Effector memory CD8-positive, alpha-beta T cell (primary cell): Measurements from ENCODE around the gene MAP3K21.

ENCODE experiments used
- ATAC-seq: fragments of 150-1000 bp; cut with Tn5 transposase; replicated peaks from 2 replicates; pipeline ENCODE4 v1.10.0; 2021; ENCODE audit warnings: mild to moderate bottlenecking, moderate library complexity
- DNase-seq, 3 experiments: peaks; one replicate each; pipeline ENCODE4 v3.0.0; 2021
- H3K27ac Mint-ChIP-seq, 2 donors: one replicate each; pipeline ENCODE4 v1.8.0; 2022; ENCODE audit warnings: mild to moderate bottlenecking in 2 of 2, mixed read lengths in 2 of 2, moderate library complexity in 2 of 2
- H3K27me3 Mint-ChIP-seq, 2 donors: one replicate each; pipeline ENCODE4 v1.8.0; 2022; ENCODE audit warnings: mixed read lengths in 2 of 2
- H3K36me3 Mint-ChIP-seq: one replicate; pipeline ENCODE4 v1.8.0; 2022; ENCODE audit warnings: mild to moderate bottlenecking, moderate library complexity, mixed read lengths; ENCODE audit not compliant: insufficient read depth
- H3K4me1 Mint-ChIP-seq, 2 donors: one replicate each; pipeline ENCODE4 v1.8.0; 2022; ENCODE audit warnings: low read depth in 2 of 2, mixed read lengths in 2 of 2
- H3K4me3 Mint-ChIP-seq, 2 donors: one replicate each; pipeline ENCODE4 v1.8.0; 2022; ENCODE audit warnings: mild to moderate bottlenecking in 2 of 2, mixed read lengths in 2 of 2, moderate library complexity in 2 of 2
- H3K9me3 Mint-ChIP-seq, 2 donors: one replicate each; pipeline ENCODE4 v1.8.0; 2022; ENCODE audit warnings: mixed read lengths in 2 of 2

MAP3K21 gene

DNA sequence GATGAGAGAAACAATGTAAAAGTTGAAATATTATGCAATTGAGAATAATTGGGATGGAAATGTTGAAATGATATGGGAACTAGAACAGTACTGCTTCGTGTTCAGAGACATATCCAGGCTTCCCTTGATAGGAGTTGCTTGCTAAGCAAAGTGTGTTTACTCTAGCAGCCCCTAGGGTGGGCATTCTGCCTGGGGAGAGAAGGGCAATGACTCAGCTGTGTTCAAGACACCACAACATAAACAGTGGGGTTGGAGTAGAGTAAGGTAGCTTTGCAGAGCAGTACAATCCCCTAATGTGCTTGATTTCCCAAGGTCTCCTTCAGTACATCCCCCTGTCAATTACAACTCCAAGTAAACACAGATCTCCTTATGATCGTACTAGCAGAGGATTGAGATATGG is 27.2 kb upstream of the MAP3K21 start:
- no peak for ATAC-seq
- no peak for DNase-seq
- Mint-ChIP-seq H3K36me3 (no peaks in the 10 kb centered on the region), H3K27ac (no peak overlapping the region), H3K4me1 (peaks cover 5 to 6% of the 10 kb centered on the region in 2 donors), H3K9me3 (no peaks in the 10 kb centered on the region), H3K4me3 (no peak overlapping the region), H3K27me3 (no peaks in the 10 kb centered on the region)

DNA sequence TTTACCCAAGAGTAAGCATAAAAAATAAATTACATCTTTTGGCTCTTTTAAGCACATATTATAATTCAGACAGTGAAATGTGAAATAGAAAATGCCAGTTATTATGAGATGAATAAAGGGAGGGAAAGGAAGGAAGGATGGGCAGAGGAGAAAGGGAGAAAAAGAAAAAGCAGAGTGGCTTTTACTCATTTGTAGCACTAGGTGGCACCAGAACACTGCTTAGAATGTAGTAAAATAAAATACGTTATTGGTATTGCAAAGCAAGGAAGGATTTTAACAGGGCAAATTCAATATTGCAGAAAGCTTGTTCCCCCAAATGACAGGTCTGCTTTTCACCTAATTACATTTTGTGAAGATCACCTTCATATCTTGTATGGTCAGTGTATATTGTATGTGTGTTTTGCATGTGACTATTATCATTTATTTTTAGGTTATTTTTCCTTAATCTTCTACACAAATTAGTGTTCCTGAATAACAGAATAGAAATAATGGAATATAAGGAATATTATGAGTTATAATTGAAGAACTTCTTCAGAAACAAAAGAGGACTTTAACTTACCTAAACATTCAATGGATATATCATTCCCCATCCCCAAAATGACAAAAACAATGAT is 22.9 kb upstream of the MAP3K21 start:
- DNase-seq (peak in 1 of 3 experiments; percentile 8), ATAC-seq (peak; percentile 62)
- H3K4me1 Mint-ChIP-seq: no peaks in the 10 kb centered on the region
- peaks cover 18 to 21% of the 10 kb centered on the region in 2 donors for H3K27me3 Mint-ChIP-seq
- no peaks in the 10 kb centered on the region for H3K9me3 Mint-ChIP-seq
- H3K27ac Mint-ChIP-seq: no peak overlapping the region
- H3K4me3 Mint-ChIP-seq: no peak overlapping the region
- H3K36me3 Mint-ChIP-seq: no peaks in the 10 kb centered on the region

DNA sequence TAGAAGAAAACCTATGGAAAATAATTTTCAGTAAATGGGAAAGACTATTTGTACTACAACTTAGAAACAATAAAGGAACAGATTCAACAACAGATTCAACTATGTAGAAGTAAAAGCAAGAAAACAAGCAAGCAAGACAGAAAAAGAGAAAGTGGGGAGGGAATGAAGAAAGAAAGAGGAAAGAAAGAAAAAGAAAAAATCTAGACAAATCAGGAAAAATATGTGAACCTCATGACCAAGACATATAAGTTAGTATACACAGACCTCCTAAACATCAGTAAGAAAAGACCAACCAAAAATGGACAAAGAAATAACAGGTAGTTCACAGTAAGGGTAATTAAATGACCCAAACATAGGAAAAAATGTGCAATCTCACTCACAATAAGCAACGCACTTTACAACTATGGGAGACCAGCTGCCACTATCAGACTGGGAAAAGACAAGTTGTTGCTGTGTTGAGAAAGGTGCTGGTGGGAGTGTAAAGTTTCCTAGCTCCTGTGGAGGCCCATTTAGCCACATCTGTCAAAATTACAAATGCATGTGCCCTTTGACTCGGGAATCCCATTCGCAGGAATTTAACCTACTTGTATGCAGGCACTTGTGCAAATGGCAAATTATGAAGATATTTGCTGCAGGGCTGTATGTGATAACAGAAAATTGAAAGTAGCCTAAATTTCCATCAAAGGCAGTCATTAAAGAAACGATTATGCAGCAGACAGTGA is 13.9 kb upstream of the MAP3K21 start:
- ATAC-seq: no peak

DNA sequence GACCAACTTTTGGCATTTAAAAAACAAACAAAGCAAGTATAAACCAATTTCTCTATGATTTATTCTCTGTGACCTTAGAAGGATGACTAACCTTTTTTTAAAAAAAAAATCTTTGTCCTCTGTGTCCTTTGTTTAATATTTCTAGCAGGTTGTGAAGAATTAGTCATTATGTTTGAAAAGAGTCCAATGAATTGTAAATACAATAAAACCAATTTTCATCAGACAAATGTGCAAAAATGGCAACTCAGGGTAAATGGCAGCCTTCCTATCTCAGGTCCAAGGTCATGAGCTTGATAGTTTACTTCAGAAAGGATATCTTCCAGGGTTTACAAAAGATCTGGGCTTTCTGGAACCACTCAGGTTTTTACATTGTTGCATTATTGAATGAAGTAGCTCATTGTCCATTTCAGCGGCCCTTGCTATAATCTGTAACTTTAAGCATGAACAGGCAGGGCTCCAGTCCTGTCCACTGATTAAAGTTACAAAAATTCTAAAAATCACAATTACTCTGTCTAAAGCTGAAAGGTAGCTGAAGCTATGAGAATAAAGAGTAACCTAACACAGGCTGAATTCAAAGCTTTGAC is 11.7 kb upstream of the MAP3K21 start:
- ATAC-seq (no peak), DNase-seq (no peak)
- Mint-ChIP-seq H3K9me3 (no peaks in the 10 kb centered on the region), H3K27me3 (peaks cover 0 to 15% of the 10 kb centered on the region in 2 donors), H3K4me1 (no peaks in the 10 kb centered on the region), H3K36me3 (no peaks in the 10 kb centered on the region), H3K27ac (no peak overlapping the region), H3K4me3 (no peak overlapping the region)

More for the DNA sequence above, 13.9 kb upstream of the MAP3K21 start:
- H3K4me1 Mint-ChIP-seq: no peaks in the 10 kb centered on the region
- peaks cover 0 to 11% of the 10 kb centered on the region in 2 donors for H3K27me3 Mint-ChIP-seq
- no peaks in the 10 kb centered on the region for H3K9me3 Mint-ChIP-seq
- no peak overlapping the region for H3K4me3 Mint-ChIP-seq
- no peak for DNase-seq
- no peak overlapping the region for H3K27ac Mint-ChIP-seq
- H3K36me3 Mint-ChIP-seq: no peaks in the 10 kb centered on the region

DNA sequence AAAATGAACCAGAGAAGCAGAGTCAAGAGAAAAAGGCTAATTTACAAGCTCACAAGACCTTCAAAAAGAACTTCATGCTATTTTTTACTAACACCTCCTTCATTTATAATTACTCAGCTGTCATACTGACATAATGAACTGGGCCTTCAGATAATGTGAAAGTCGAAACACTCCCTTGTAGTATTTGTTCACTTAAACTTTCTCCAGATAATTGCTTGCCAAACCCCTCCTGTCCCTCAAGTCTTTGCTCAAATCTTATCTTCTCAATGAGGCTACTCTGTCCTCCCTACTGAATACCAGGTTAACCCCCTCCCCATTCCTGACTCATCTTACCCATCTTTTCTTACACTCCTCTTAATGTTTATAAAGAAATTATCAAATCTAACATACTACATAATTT is 11.1 kb upstream of the MAP3K21 start:
- H3K36me3 Mint-ChIP-seq: no peaks in the 10 kb centered on the region
- H3K4me1 Mint-ChIP-seq: no peaks in the 10 kb centered on the region
- no peak overlapping the region for H3K27ac Mint-ChIP-seq
- no peaks in the 10 kb centered on the region for H3K9me3 Mint-ChIP-seq
- no peak for ATAC-seq
- DNase-seq: no peak
- H3K27me3 Mint-ChIP-seq: peaks cover 0 to 11% of the 10 kb centered on the region in 2 donors
- no peak overlapping the region for H3K4me3 Mint-ChIP-seq

DNA sequence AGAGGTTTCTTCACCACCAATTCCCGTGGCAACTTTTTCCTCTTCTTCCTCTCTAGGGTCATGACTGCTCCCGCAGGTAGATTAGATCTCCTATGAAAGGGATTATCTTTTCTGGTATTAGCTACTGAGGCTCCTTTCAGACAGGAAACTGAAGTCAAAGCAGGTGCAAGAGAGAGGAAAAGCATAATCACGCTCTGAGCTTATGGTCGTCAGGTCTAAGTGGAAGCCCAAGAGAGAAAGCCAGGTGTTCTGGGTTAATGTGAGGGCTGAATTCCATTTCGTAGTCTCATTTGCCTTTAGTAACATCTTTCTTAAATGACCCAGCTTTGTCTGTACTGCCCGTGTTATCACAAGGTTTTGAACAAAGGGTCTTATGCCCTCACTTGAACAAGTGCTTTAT is 8.3 kb upstream of the MAP3K21 start:
- Mint-ChIP-seq H3K27ac (no peak overlapping the region), H3K4me3 (no peak overlapping the region), H3K4me1 (no peaks in the 10 kb centered on the region), H3K36me3 (no peaks in the 10 kb centered on the region), H3K27me3 (peaks cover 5 to 20% of the 10 kb centered on the region in 2 donors), H3K9me3 (no peaks in the 10 kb centered on the region)
- no peak for ATAC-seq
- no peak for DNase-seq

DNA sequence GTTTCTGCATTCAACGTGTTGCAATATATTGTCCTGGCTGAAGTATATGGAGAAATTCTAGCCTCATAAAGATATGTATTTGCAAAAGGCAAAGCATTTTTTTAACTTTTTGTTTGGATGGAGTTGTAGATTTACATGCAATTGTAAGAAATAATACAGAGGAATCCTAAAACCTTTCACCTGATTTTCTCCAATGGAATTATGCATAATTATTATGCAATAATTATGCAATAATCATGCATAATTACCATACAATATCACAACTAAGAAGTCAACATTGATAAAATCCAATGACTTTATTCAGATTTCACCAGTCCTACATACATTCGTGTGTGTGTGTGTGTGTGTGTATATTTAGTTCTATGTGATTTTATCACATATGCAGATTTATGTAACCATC is 7.5 kb upstream of the MAP3K21 start:
- Mint-ChIP-seq H3K27me3 (peaks cover 5 to 20% of the 10 kb centered on the region in 2 donors), H3K4me3 (no peak overlapping the region), H3K4me1 (no peaks in the 10 kb centered on the region), H3K27ac (no peak overlapping the region), H3K36me3 (no peaks in the 10 kb centered on the region), H3K9me3 (no peaks in the 10 kb centered on the region)
- DNase-seq (no peak), ATAC-seq (no peak)

DNA sequence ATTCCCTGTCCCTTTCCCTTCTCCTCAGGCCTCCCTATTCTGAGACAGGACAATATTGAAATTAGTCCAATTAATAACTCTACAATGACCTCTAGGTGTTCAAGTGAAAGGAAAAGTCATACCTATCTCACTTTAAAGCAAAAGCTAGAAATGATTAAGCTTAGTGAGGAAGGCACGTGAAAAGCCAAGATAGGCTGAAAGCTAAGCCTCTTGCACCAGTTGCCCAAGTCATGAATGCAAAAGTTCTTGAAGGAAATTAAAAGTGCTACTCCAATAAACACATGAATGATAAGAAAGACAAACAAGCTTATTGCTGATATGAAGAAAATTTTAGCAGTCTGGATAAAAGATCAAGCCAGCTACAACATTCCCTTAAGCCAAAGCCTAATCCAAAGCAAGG is 3.8 kb upstream of the MAP3K21 start:
- Mint-ChIP-seq H3K36me3 (no peaks in the 10 kb centered on the region), H3K27ac (no peak overlapping the region), H3K4me3 (no peak overlapping the region), H3K27me3 (peaks cover 5 to 18% of the 10 kb centered on the region in 2 donors), H3K9me3 (no peaks in the 10 kb centered on the region), H3K4me1 (peaks cover 6 to 7% of the 10 kb centered on the region in 2 donors)
- ATAC-seq (no peak), DNase-seq (no peak)

DNA sequence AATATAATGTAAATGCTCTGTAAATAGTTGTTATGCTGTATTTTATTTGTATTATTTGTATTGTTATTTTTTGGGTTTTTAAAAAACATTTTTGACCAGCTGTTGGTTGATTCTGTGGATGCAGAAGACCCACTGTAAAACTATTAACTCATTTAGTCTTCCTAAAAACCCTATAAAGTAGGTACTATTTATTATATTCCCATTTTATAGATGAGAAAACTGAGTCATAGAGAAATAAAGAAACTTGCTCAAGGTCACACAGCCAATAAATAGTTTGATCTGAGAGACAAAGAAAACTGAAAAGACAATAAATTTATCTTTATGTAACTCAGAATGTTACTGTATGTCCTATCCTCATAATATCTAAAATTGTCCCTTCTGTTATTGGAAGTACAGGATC is 1.2 kb upstream of the MAP3K21 start:
- H3K4me1 Mint-ChIP-seq: peaks cover 7 to 12% of the 10 kb centered on the region in 2 donors
- ATAC-seq: no peak
- H3K27me3 Mint-ChIP-seq: peaks cover 5 to 10% of the 10 kb centered on the region in 2 donors
- no peak overlapping the region for H3K27ac Mint-ChIP-seq
- DNase-seq: no peak
- no peaks in the 10 kb centered on the region for H3K36me3 Mint-ChIP-seq
- H3K9me3 Mint-ChIP-seq: no peaks in the 10 kb centered on the region
- peak overlapping the region in 1 of 2 donors; percentile 82 for H3K4me3 Mint-ChIP-seq

DNA sequence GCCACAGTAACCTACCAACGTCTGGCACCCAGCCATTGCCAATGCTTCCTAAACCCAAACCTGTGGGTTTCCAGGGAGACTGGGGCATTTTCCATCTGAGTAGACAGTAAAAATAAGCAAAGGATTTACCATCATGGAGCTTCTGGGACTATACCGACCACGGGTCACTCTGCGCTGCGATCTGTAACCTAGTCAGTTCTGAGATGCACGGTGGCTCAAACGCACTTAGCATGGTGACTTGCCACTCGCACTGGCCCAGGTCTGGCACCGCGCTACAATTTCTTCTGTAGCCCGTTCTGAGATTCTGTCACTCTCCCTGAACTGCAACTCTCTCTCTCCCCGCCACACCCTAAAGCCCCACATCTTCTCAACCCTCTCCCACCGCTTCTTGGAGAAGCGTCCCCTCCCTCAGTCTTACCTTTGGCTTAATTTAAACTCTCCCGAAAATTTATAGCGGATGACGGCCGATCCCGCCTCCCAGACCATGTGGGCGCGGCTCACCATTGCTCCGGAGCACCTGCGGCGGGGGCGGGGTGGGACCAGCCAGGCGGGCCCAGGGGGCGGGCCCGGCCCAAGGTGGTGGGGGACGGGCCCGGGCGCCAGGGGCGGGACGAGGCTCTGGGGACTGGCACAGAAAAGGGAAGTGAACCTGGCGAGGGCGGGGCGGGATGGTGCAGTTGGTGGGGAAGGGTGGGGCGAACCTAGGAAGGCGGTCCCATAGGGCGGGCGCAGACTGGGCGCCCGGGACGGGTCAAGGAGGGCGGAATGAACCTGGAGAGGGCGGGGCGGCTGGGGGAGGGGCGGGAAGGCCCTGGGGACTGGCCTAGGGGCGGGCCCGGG is 493 bp upstream of the MAP3K21 start:
- peak; percentile 73 to 82 (median 80) for DNase-seq
- peaks cover 7 to 12% of the 10 kb centered on the region in 2 donors for H3K4me1 Mint-ChIP-seq
- H3K9me3 Mint-ChIP-seq: no peaks in the 10 kb centered on the region
- peak overlapping the region; percentile 78 to 82 for H3K4me3 Mint-ChIP-seq
- H3K36me3 Mint-ChIP-seq: no peaks in the 10 kb centered on the region
- ATAC-seq: peak; percentile 85
- H3K27me3 Mint-ChIP-seq: peaks cover 5 to 13% of the 10 kb centered on the region in 2 donors
- peak overlapping the region; percentile 58 to 61 for H3K27ac Mint-ChIP-seq

DNA sequence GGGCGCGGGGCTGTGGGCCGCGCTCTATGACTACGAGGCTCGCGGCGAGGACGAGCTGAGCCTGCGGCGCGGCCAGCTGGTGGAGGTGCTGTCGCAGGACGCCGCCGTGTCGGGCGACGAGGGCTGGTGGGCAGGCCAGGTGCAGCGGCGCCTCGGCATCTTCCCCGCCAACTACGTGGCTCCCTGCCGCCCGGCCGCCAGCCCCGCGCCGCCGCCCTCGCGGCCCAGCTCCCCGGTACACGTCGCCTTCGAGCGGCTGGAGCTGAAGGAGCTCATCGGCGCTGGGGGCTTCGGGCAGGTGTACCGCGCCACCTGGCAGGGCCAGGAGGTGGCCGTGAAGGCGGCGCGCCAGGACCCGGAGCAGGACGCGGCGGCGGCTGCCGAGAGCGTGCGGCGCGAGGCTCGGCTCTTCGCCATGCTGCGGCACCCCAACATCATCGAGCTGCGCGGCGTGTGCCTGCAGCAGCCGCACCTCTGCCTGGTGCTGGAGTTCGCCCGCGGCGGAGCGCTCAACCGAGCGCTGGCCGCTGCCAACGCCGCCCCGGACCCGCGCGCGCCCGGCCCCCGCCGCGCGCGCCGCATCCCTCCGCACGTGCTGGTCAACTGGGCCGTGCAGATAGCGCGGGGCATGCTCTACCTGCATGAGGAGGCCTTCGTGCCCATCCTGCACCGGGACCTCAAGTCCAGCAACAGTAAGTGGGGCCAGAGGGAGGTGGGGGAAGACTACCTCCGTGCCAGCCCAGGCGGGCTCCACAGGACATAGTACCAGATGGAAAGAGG is 808 bp downstream of the MAP3K21 start:
- ATAC-seq (peak; percentile 26), DNase-seq (peak; percentile 10 to 30 (median 24))
- H3K36me3 Mint-ChIP-seq: no peaks in the 10 kb centered on the region
- peaks cover 7 to 12% of the 10 kb centered on the region in 2 donors for H3K4me1 Mint-ChIP-seq
- peak overlapping the region; percentile 64 to 69 for H3K4me3 Mint-ChIP-seq
- no peak overlapping the region for H3K27ac Mint-ChIP-seq
- H3K9me3 Mint-ChIP-seq: no peaks in the 10 kb centered on the region
- H3K27me3 Mint-ChIP-seq: peaks cover 0 to 9% of the 10 kb centered on the region in 2 donors

DNA sequence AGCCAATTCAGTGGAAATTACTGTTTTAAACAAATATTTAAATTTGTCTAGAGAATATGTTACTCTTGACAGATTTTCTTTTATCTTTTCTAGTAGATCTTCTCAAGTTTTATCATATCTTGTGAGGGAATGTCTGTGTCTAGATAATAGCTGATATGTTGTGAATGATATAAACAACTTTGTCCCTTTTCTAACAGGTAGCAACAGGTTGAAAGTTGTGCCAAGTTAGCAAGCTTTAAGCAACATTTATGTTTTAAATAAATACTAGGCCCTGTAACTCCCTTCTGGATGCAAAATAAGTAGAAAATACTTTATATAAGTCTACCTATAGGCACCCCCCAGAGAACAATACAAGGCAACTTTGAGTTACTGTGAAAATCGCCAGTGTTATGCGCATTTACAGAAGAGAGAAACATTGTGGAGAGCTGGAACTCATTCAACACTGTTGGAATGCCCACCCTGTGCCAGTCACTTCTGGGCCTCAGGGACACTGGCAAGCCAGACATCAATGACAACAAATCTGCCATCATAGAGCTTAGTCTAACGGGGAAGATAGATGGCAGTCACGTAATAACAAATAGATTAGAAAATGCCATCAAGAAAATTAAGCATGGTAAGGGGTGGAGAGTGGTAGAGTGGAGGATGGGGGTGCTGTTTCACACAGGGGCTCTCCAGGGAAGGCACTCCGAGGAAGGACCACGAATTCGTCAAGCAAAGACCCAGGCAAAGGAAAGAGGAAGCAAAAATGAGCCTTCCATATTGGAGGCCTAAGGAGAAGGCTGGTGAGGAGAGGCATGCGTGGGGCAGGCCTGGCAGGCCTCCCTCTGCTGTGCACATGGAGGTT is 4.4 kb downstream of the MAP3K21 start:
- Mint-ChIP-seq H3K4me3 (no peak overlapping the region), H3K27ac (no peak overlapping the region), H3K9me3 (no peaks in the 10 kb centered on the region), H3K36me3 (no peaks in the 10 kb centered on the region), H3K27me3 (peaks cover 10 to 14% of the 10 kb centered on the region in 2 donors), H3K4me1 (peaks cover 4 to 9% of the 10 kb centered on the region in 2 donors)
- DNase-seq (no peak), ATAC-seq (no peak)
